Measurements from ENCODE around the gene FREM2. TPM values are rescaled to one million over a fixed set of nuclear protein-coding genes. Genes with fewer than 3 reads are reported as not detected.

Gene FREM2
- total RNA-seq, 2 donors from 2014 or later = 12.5 to 17.9 TPM

DNA sequence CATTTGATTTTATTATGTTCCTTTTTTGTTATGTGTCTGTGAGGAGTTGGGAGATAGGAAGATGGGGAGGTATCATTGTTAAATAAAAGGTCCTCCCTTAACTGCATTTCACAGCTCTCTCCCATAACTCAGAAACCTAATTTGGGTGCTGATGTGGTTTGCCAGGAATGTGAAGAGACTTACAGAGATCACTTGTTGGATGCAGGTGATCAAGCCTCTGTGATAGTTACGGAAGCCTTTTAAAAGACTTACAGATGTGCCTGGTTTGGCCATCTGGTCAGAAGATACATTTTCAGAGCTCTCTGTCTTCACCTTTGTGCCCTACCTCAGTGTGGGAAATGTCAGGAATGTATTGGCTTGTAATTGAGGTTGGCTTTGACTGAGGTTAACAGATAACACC lies 157.7 kb downstream of the FREM2 start:
- TF ChIP-seq CTCF (IDR thresholded peaks at IDR 0.05) = no peak
- TF ChIP-seq POLR2A (IDR thresholded peaks at IDR 0.05) = no peak
- no peak overlapping the region for H3K27ac ChIP-seq
- DNase-seq (no peak), ATAC-seq (no peak)
- 81 to 86% methylated on average over 1 of the region's 1 CpG for WGBS, 2 donors
- no peaks in the 10 kb centered on the region for H3K27me3 ChIP-seq
- H3K9me3 ChIP-seq = no peaks in the 10 kb centered on the region
- H3K36me3 ChIP-seq (replicated peaks in 1 of 2; ENCODE audit: insufficient read depth in 1 of 2, low read depth in 2 of 2) = no peaks in the 10 kb centered on the region
- no peak overlapping the region for H3K4me3 ChIP-seq
- H3K4me1 ChIP-seq = no peaks in the 10 kb centered on the region
- intact Hi-C loops (cut with DNase I) = no loop called here

DNA sequence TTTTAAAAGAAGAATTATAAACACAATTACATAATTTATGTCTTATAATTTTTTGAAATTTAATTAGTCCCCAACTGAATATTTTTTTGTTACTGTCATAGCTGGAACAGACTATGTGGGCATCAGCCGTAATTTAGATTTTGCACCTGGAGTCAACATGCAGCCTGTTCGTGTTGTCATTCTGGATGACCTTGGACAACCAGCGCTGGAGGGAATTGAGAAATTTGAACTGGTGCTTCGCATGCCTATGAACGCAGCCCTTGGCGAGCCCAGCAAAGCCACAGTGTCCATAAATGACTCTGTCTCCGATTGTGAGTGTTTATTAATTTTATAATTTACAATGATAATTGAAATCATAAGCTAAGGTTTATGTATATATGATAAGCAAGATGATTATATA lies 161.5 kb downstream of the FREM2 start:
- intact Hi-C loops (cut with DNase I) = no loop called here

DNA sequence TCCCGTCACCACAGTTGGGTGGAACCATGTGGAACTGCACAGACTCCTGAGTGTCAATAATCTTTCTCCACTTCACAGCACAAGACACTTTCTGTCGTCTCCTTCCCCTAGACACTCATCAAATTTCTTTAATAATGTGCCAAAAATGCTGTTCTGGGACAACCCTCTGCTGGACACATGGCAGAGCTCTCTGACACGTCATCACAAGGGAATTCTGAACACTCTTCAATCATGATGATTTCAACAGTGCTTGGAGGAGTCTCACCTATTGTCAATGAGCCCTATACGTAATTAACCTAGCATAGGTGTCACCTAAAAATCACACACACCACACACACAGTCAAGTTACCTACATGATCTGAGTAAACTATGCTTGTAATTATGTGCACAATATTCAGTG lies 162.4 kb downstream of the FREM2 start:
- Histone ChIP-seq H3K36me3 (replicated peaks in 1 of 2; ENCODE audit: insufficient read depth in 1 of 2, low read depth in 2 of 2) (peaks cover 0 to 2% of the 10 kb centered on the region in 2 donors), H3K27me3 (no peaks in the 10 kb centered on the region), H3K9me3 (no peaks in the 10 kb centered on the region), H3K4me1 (no peaks in the 10 kb centered on the region), H3K4me3 (no peak overlapping the region), H3K27ac (no peak overlapping the region)
- ATAC-seq (no peak), DNase-seq (no peak)
- TF ChIP-seq POLR2A (IDR thresholded peaks at IDR 0.05) = no peak
- TF ChIP-seq CTCF (IDR thresholded peaks at IDR 0.05) = no peak
- 81 to 87% methylated on average over 4 of the region's 4 CpGs for WGBS, 2 donors
- intact Hi-C loops (cut with DNase I) = no loop called here

More for the DNA sequence above, 161.5 kb downstream of the FREM2 start:
- TF ChIP-seq CTCF (IDR thresholded peaks at IDR 0.05) (no peak), POLR2A (IDR thresholded peaks at IDR 0.05) (no peak)
- WGBS, 2 donors = 85 to 91% methylated on average over 7 of the region's 7 CpGs
- Histone ChIP-seq H3K9me3 (no peaks in the 10 kb centered on the region), H3K4me1 (no peaks in the 10 kb centered on the region), H3K36me3 (replicated peaks in 1 of 2; ENCODE audit: insufficient read depth in 1 of 2, low read depth in 2 of 2) (peaks cover 0 to 2% of the 10 kb centered on the region in 2 donors), H3K27ac (no peak overlapping the region), H3K4me3 (no peak overlapping the region), H3K27me3 (no peaks in the 10 kb centered on the region)
- no peak for ATAC-seq
- DNase-seq = no peak

GRCh38 chr13:38850868-38851626 lies 164.2 kb downstream of the FREM2 start:
- WGBS, 2 donors = 80 to 82% methylated on average over 5 of the region's 5 CpGs
- ATAC-seq = no peak

More at GRCh38 chr13:38850868-38851626, 164.2 kb downstream of the FREM2 start:
- no peaks in the 10 kb centered on the region for H3K27me3 ChIP-seq
- intact Hi-C loops (cut with DNase I) = no loop called here
- no peak overlapping the region for H3K27ac ChIP-seq
- DNase-seq = no peak
- no peaks in the 10 kb centered on the region for H3K9me3 ChIP-seq
- TF ChIP-seq CTCF (IDR thresholded peaks at IDR 0.05) (no peak), POLR2A (IDR thresholded peaks at IDR 0.05) (no peak)
- peaks cover 0 to 2% of the 10 kb centered on the region in 2 donors for H3K36me3 ChIP-seq (replicated peaks in 1 of 2; ENCODE audit: insufficient read depth in 1 of 2, low read depth in 2 of 2)
- H3K4me1 ChIP-seq = no peaks in the 10 kb centered on the region
- H3K4me3 ChIP-seq = no peak overlapping the region

Data from body of pancreas (tissue), 4 donors.